ENCODE measurements around the gene SNX3.
A peak's percentile ranks its signal among the peaks of the same experiment; 100 is the strongest.

The SNX3 gene

DNA sequence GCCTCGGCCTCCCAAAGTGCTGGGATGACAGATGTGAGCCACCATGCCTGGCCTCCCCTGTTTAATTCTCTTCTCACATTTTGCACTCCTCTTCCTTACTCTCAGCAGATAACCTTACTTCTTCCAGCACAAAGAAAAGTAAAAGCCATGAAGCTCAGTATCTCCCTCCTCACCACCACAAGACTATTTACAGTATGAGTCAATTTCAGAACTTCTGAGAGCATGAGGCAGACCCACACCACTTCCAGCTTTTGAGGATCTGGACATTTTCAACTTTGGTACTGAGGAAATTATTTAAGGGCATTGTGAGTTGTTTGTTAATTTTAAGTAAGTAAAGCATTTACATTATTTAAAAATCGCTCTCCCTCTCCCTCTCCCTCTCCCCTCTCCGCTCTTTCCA, 8.0 kb upstream of the SNX3 start:
- DNase-seq (ENCODE audit: low read depth) = no peak
- H3K4me3 ChIP-seq (ENCODE audit: low read depth, low read length) = no peak overlapping the region

GRCh38 chr6:108263371-108263770, 2.5 kb upstream of the SNX3 start:
- TF ChIP-seq, protein P1, sequence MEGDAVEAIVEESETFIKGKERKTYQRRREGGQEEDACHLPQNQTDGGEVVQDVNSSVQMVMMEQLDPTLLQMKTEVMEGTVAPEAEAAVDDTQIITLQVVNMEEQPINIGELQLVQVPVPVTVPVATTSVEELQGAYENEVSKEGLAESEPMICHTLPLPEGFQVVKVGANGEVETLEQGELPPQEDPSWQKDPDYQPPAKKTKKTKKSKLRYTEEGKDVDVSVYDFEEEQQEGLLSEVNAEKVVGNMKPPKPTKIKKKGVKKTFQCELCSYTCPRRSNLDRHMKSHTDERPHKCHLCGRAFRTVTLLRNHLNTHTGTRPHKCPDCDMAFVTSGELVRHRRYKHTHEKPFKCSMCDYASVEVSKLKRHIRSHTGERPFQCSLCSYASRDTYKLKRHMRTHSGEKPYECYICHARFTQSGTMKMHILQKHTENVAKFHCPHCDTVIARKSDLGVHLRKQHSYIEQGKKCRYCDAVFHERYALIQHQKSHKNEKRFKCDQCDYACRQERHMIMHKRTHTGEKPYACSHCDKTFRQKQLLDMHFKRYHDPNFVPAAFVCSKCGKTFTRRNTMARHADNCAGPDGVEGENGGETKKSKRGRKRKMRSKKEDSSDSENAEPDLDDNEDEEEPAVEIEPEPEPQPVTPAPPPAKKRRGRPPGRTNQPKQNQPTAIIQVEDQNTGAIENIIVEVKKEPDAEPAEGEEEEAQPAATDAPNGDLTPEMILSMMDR (IDR thresholded peaks at IDR 0.05; ENCODE audit: low read depth, low read length) = no peak
- TF ChIP-seq POLR2A (IDR thresholded peaks at IDR 0.05; ENCODE audit: extremely low read depth, insufficient read length) (no peak), MYC (IDR thresholded peaks at IDR 0.05; ENCODE audit: low read depth, low read length) (no peak)
- TF ChIP-seq, protein P2, sequence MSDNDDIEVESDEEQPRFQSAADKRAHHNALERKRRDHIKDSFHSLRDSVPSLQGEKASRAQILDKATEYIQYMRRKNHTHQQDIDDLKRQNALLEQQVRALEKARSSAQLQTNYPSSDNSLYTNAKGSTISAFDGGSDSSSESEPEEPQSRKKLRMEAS (IDR thresholded peaks at IDR 0.05; ENCODE audit: low read depth, low read length) = no peak
- DNase-seq (ENCODE audit: low read depth) = no peak
- no peak overlapping the region for H3K4me3 ChIP-seq (ENCODE audit: low read depth, low read length)

More for the DNA sequence above, 8.0 kb upstream of the SNX3 start:
- TF ChIP-seq, protein P2 (IDR thresholded peaks at IDR 0.05; ENCODE audit: low read depth, low read length) = no peak
- TF ChIP-seq MYC (IDR thresholded peaks at IDR 0.05; ENCODE audit: low read depth, low read length) (no peak), POLR2A (IDR thresholded peaks at IDR 0.05; ENCODE audit: extremely low read depth, insufficient read length) (no peak)
- TF ChIP-seq, protein P1 (IDR thresholded peaks at IDR 0.05; ENCODE audit: low read depth, low read length) = no peak

- TF ChIP-seq, protein P2 (IDR thresholded peaks at IDR 0.05; ENCODE audit: low read depth, low read length) = no peak
- TF ChIP-seq MYC (IDR thresholded peaks at IDR 0.05; ENCODE audit: low read depth, low read length) (no peak), POLR2A (IDR thresholded peaks at IDR 0.05; ENCODE audit: extremely low read depth, insufficient read length) (no peak)
- TF ChIP-seq, protein P1 (IDR thresholded peaks at IDR 0.05; ENCODE audit: low read depth, low read length) = no peak
- DNase-seq (ENCODE audit: low read depth) = peak; percentile 67
- peak overlapping the region; percentile 94 for H3K4me3 ChIP-seq (ENCODE audit: low read depth, low read length)
Measured at GRCh38 chr6:108260126-108260808, 573 bp downstream of the SNX3 start.

GRCh38 chr6:108254433-108255410, 6.1 kb downstream of the SNX3 start:
- DNase-seq (ENCODE audit: low read depth) = peak; percentile 31
- TF ChIP-seq, protein P2 (IDR thresholded peaks at IDR 0.05; ENCODE audit: low read depth, low read length) = no peak
- TF ChIP-seq, protein P1 (IDR thresholded peaks at IDR 0.05; ENCODE audit: low read depth, low read length) = no peak
- H3K4me3 ChIP-seq (ENCODE audit: low read depth, low read length) = no peak overlapping the region

- TF ChIP-seq, protein P2 (IDR thresholded peaks at IDR 0.05; ENCODE audit: low read depth, low read length) = no peak
- TF ChIP-seq, protein P1 (IDR thresholded peaks at IDR 0.05; ENCODE audit: low read depth, low read length) = no peak
- TF ChIP-seq MYC (IDR thresholded peaks at IDR 0.05; ENCODE audit: low read depth, low read length) = no peak
- TF ChIP-seq POLR2A (IDR thresholded peaks at IDR 0.05; ENCODE audit: extremely low read depth, insufficient read length) = no peak
- no peak overlapping the region for H3K4me3 ChIP-seq (ENCODE audit: low read depth, low read length)
- DNase-seq (ENCODE audit: low read depth) = no peak
Measured at GRCh38 chr6:108253241-108253640, 7.6 kb downstream of the SNX3 start.

Measured in NB4 (cell line).